ENCODE results near the gene CD55. TPM values are rescaled to one million over a fixed set of nuclear protein-coding genes. Genes with fewer than 3 reads are reported as not detected.

Gene CD55
- total and polyA plus RNA-seq, 2 of the 8 experiments (the other 6 are each of a cell fraction or from before 2014, with no cell fraction given), result 20.1 to 22.8 TPM

- TF ChIP-seq EZH2 (IDR thresholded peaks at IDR 0.05; ENCODE audit: low read depth, low read length, severe bottlenecking) (no peak), SP2 (IDR thresholded peaks at IDR 0.05; ENCODE audit: low read length) (no peak), SAP30 (IDR thresholded peaks at IDR 0.05; ENCODE audit: insufficient read depth, insufficient replicate concordance, low read length) (no peak), TEAD4 (IDR thresholded peaks at IDR 0.05; ENCODE audit: low read depth, low read length) (no peak)
These were observed 84.3 kb downstream of the CD55 start (continued) for GRCh38 chr1:207405814-207406213.
